GM12865 (cell line): Measurements from ENCODE around the gene DDAH1.

Experiments used
- DNase-seq: peaks from one replicate; pipeline ENCODE4 v3.0.0; 2010; ENCODE audit warnings: low read depth
- H3K4me3 ChIP-seq: 2 replicates; pipeline ENCODE4 v1.5.1; 2011; ENCODE audit warnings: mild to moderate bottlenecking, low read depth, low read length, control low read depth
- CTCF ChIP-seq: IDR thresholded peaks from 2 replicates; pipeline ENCODE4 v1.5.1; 2011; ENCODE audit warnings: low read length, control low read depth, low read depth, inconsistent platforms; ENCODE audit not compliant: insufficient read depth; ENCODE audit errors: missing control alignments

The DDAH1 gene

GRCh38 chr1:85495556-85495955 lies 30.6 kb upstream of the DDAH1 start:
- no peak for DNase-seq
- no peak for TF ChIP-seq CTCF
- H3K4me3 ChIP-seq = no peak overlapping the region

GRCh38 chr1:85494904-85495266 lies 29.9 kb upstream of the DDAH1 start:
- H3K4me3 ChIP-seq = no peak overlapping the region
- DNase-seq = no peak
- no peak for TF ChIP-seq CTCF

- no peak overlapping the region for H3K4me3 ChIP-seq
- TF ChIP-seq CTCF = no peak
- peak; percentile 18 for DNase-seq
These were observed 29.3 kb upstream of the DDAH1 start for GRCh38 chr1:85494074-85494903.

- no peak for TF ChIP-seq CTCF
- no peak overlapping the region for H3K4me3 ChIP-seq
- no peak for DNase-seq
These were observed 25.5 kb upstream of the DDAH1 start for GRCh38 chr1:85490270-85490985.

- H3K4me3 ChIP-seq = no peak overlapping the region
- TF ChIP-seq CTCF = no peak
- no peak for DNase-seq
These were observed 23.2 kb upstream of the DDAH1 start for GRCh38 chr1:85488126-85488525.

- H3K4me3 ChIP-seq = no peak overlapping the region
- no peak for TF ChIP-seq CTCF
- no peak for DNase-seq
These were observed 20.6 kb upstream of the DDAH1 start for GRCh38 chr1:85485516-85485915.
